Islet precursor cell (in vitro differentiated cells): ENCODE results near the gene RIIAD1.
"Not testable (repeated sequence)": the region's sequence is repeated elsewhere in the genome, so short reads cannot be mapped to it uniquely, and the experiment has no call there.

ENCODE experiments used
- DNase-seq: peaks from one replicate; pipeline ENCODE4 v3.0.0-alpha.2; 2018

Gene RIIAD1

DNA sequence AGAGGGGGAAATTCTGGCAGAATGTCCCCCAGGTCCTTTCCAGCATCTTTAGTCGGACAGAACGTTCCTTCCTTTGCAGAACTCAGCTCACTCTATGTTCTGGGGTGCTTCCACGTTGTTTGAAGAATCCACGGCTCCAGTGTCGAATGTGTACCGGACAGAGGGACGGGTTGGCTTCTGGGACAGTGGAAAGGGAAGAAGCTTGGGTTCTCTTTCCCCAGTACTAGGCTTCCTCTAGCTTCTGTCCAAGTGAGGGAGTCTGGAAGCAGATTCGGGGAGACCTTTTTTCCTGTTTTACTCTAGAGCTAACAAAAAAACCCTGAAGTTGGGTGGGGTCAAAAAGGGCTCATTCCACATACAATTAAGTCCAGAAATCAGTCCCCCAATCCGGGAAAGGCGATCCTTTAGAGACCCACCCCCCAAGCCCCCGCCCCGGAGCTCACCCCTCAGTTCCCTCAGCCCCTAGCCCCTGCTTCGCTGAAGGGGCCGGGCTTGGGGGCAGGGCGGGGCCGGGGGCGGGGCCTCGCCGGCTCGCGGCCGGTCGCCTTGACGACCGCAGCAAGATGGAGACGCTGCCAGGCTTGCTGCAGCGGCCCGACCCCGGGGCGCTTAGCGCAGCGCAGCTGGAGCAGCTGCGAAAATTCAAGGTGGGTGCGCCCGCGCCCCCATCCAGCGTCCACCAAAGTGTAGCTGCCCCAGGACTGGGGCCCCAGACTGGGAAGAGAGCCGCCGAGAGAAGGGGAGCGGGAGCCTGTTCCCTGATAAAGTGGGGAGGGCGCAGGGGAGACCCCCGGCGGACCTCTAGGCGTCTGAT, at the start of gene RIIAD1:
Gene RIIAD1, plus strand, starts transcription at position 549 of the 814 bp plus-strand sequence. Its CDS starts 15 bp downstream, at position 564.
- DNase-seq = peak; percentile 69

DNA sequence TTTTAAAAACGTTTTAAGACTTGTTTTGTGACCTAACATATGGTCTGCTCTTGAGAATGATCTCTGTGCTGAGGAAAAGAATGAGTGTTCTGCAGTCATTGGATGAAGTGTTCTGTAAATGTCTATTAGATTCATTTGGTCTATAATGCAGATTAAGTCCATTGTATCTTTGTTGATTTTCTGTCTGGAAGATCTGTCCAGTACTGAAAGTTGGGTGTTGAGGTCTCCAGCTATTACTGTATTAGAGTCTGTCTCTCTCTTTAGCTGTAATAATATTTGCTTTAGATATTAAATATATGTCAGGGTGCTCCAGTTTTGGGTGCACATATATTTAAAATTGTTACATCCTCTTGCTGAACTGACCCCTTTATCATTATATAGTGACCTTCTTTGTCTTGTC, 47.9 kb upstream of the RIIAD1 start:
- DNase-seq = no peak

DNA sequence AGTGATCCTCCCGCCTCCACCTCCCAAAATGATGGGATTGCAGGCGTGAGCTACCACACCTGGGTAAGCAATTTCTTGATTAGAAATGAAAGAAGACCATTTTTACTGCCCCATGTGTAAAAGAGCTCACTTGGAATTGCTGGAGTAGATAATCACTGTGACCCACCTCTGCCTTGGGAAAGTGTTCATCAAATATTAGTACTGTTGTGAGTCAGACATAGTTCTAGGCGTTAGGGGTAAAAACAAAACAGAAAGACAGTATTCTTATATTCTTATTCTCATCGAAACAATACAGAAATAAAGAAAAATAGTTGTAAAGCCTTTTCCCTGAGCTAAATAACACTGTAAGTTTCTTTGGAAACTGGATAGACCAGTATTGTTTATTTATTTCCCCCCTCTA, 40.9 kb upstream of the RIIAD1 start:
- DNase-seq = no peak

DNA sequence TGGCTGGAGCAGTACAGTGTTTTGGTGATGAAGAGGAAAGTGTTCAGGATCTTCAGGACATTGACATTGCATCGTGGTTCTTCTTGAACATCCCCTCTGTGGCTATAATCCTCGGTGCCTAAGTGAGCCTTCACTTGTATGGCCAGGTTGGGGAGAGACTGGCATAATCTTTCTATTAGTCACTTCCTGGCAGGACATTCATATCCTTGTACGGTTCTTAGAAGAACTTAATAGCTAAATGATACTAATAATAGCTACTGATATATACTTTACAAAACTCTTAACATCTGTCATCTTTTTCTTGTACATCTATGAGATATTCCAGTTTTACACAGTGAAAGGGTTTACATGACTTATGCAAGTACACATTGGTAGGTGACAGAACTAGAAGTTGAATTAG, 40.5 kb upstream of the RIIAD1 start:
- DNase-seq = no peak

DNA sequence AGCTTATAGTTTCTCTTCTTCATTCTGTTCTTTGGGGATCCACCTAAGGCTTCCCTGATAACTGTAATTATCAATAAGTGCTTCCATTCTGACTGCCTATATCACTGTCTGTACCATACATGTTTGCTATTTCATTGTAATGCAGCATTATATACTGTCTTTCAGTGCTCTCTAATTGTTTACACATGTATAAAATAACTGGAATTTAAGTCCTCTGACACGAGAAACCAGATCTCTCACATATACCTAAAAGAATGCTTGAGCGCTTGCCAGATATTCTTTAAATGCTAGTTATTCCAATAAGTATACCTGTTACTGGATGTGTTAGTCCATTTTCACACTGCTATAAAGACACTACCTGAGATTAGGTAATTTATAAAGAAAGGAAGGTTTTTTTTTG, 39.4 kb upstream of the RIIAD1 start:
- no peak for DNase-seq

- not testable (repeated sequence) for DNase-seq
These were observed 38.4 kb upstream of the RIIAD1 start for GRCh38 chr1:151682901-151683300.

- DNase-seq = no peak
These were observed 37.2 kb upstream of the RIIAD1 start for GRCh38 chr1:151684128-151684527.

DNA sequence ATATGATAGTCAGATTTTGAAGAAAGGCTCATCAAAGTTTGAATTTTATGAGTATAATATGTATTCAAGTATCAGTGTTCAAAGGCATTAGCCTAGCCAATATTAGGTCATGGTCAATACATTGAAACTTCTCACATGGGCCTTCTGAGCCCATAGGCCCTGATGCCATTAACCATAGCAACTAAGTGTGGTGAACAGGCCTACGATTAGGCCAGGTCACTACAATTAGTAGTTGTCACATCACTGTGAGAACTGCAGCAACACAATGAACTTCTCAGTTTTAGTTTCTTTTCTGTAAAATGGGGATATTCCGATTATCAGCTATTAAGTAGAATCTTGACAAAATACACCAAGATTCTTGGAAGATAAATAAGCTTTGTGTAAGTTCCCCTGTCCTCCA, 34.8 kb upstream of the RIIAD1 start:
- DNase-seq = no peak

GRCh38 chr1:151689494-151689893, 31.8 kb upstream of the RIIAD1 start:
- no peak for DNase-seq

DNA sequence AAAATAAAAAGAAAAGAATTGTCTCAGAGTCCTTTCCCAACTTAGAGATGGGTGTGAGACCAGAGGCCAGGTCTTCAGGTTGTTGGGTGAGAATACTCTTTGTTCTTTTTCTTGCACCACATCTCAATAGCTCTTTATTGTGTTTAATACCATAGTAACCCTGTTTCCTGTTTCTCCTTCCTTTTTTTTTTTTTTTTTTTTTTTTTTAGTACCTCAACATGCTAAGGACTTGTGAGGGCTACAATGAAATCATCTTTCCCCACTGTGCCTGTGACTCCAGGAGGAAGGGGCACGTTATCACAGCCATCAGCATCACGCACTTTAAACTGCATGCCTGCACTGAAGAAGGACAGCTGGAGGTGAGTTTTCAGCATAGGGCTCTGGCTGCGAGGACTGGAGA, 29.1 kb upstream of the RIIAD1 start:
- no peak for DNase-seq

GRCh38 chr1:151693057-151693651, 28.2 kb upstream of the RIIAD1 start:
- no peak for DNase-seq

GRCh38 chr1:151701515-151701914, 19.8 kb upstream of the RIIAD1 start:
- no peak for DNase-seq

DNA sequence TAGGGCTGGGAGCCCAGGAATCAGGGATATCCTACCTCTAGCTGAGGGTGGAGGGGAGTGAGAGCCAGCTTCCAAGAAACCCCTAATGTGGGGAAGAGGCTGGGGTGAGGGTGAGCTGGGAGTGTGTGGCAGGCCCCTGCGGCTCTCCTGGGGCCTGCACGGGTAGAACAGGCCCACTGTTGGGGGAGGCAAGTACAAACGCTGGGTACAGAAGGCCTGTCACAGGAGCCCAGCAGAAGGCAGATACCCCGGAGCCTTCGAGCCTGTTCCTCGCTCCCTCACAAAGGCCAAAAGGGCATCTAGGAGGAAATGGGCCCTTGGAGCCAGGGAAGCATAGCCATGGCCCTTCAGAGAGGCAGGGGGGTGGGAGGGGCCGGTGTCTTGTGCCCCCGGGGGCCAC, 18.4 kb upstream of the RIIAD1 start:
- DNase-seq = no peak

DNA sequence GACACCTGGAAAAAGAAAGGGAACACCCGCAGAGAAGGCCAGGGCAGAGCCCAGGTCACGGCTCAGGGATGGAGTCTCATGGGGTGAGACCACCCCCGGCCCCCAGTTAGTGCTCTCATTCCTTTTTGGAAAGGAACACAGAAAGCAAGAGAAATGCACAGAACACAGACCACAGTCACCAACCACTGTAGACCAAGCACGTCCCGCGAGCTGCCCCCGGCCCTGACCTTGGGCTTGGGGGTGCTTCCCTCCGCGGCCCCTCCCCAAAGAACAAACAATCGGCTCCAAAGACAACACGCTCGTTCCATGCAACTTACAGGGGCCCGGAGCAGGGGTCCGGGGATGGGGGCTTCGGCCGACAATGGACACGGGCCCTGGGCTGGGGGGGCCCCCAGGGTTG, 17.5 kb upstream of the RIIAD1 start:
- DNase-seq = no peak

GRCh38 chr1:151704246-151704645, 17.1 kb upstream of the RIIAD1 start:
- DNase-seq = no peak

DNA sequence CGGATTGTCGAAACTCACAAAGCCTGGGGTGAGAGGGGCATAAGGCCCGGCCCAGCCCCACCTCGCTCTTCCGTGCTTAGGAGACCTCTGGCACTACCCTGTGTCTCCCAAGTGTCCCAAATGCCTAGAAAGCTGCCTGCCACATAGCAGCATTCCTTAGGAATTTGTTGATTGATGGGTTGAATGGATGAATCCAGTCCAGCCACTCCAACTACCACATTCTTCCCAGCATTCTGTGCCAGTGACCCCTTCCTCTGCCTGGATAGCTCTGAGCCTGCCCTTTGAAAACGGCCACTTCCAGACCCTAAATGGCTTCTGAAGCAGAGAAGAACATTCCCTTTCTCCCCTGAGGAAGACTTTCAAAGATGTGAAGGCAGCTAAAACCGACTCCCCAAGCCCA, 16.2 kb upstream of the RIIAD1 start:
- peak; percentile 60 for DNase-seq

DNA sequence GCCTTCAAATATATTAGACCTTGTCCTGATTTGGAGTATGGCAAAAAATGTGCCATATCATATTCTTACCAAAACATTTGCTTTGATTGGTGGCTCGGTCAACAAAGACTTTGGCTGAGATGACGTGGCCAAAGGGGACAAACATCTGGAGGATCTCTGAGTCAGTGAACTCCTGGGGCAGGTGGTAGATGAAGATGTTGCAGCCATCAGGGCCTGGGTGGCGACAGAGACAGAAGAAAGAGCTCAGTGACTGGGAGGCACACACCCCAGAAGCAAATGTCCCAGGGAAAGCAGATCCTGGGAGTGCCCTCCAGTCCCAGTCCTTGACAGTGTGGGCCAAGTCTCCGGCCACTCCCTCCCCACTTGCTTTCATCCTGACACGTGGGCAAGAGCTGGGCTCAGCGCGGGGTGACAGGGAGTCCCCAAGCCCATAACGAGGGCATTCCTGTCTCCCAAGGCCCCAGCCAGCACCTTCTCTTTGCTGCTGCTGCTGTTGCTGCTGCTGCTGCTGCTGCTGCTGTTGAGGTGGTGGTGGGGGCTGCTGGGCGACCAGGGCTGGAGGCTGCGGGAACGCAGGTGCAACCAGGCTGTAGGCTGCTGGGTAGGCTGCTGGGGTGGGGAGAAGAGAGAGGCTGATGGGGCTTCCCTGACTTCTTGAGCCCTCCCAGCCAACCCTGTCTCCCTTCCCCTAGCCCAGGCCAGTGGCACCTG, 15.4 kb upstream of the RIIAD1 start:
- peak; percentile 50 for DNase-seq

DNA sequence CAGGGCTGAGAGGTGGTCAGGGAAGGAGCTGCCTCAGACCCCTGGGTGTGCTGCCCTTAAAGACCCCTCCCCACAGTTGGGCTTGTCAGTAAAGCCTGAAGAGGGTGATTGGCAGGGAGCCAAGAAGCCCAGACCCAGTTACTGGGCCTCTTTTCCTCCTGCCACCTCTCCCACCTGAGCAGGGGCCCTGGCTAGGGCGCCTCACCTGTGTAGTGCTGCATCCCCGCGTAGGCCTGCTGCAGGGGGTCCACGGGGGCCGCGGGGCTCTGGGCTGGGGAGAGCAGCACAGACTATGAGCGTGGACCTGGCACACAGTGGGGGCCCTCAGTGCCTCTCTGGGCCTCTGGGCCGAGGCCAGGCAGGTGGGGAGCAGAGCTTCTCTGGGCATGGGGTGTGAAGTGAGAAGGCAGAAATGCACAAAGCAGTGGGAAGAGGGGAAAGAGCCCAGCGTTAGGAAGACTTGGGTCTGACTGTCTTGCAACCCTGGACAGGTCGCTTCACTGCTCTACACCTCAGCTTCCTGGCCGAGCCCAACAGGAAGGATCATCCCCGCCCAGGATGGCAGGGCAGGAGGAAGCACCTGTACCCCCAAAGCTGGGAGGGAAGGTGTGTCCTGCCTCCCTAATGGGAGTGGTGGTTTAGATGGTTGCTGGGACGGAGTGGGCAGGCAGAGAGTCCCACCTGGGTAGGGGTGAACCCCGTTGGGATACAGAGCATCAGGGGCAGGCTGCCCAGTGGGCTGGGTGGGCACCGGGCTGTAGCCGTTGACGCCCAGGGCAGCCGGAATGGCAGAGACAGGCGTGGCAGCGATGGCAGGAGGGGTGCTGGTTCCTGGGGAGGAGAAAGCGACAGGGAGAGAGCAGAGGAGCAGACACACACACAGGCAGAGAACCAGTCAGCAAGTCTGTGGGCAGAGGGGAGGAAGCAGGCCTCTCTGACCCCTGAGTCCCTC, 14.6 kb upstream of the RIIAD1 start:
- DNase-seq = peak; percentile 51

DNA sequence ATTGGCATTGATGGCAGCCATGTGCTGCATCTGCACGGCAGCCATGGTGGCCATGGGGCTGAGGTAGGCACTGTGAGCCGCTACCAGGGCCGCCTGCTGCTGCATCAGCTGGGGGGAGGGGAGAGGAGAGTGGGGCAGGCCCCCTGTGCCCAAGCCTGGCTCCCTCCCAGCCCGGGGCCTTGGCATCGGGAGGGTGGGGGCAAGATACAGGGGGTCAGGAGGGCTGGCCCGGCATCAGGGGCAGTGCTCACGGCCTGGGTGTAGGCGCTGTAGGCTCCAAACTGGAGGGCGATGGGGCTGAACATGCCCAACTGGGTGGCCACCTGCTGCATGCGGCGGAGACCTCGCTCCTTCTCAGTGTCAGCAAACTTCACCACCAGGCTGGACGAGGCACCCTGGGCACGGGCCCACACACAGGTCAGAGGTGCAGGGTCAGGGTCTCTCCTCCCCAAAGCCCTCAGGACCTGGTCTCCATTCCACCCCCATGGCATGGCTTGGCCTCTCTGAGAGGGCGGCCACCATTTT, 13.7 kb upstream of the RIIAD1 start:
- no peak for DNase-seq

DNA sequence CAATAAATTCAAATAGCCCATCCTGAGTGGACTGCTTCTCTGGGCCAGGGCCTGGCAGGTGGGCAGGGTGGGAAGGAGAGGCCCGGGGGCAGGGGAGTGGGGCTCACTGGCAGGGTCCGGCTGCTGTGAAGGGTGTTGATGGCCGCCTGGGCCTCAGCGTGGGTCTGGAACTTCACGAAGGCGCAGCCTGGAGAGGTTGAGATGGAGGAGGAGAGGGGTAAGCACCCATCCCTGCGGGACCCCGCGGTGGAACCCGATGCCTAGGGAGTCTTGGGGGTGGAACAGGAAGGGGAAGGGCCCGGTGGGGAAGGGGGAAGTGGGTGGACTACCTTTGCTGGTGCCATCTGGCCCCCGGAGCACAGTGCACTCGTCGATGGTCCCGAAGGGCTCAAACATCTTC, 12.4 kb upstream of the RIIAD1 start:
- peak; percentile 52 for DNase-seq

GRCh38 chr1:151710187-151710840, 11.0 kb upstream of the RIIAD1 start:
- DNase-seq = peak; percentile 72
